Bronchial epithelial cell (primary cell): ENCODE results near the gene ZNF624. TPM values are rescaled to one million over a fixed set of nuclear protein-coding genes. Genes with fewer than 3 reads are reported as not detected.
A peak's percentile ranks its signal among the peaks of the same experiment; 100 is the strongest.

Experiments
- DNase-seq: peaks from one replicate; pipeline ENCODE4 v3.0.0-alpha.2; 2010; ENCODE audit warnings: low read depth
- FAIRE-seq: peaks from 2 replicates; lab custom pipeline; 2011; peaks lifted over from hg19 to GRCh38; lab: Jason Lieb, UNC
- H3K27me3 ChIP-seq: 2 replicates; pipeline ENCODE4 v1.5.1; 2011; ENCODE audit warnings: low read length; ENCODE audit not compliant: control insufficient read depth, insufficient read depth
- H3K36me3 ChIP-seq: 2 replicates; pipeline ENCODE4 v1.5.1; 2011; ENCODE audit warnings: low read length; ENCODE audit not compliant: control insufficient read depth, insufficient read depth
- H3K4me3 ChIP-seq: 2 replicates; pipeline ENCODE4 v1.5.1; 2011; ENCODE audit warnings: mild to moderate bottlenecking, low read depth, low read length, control low read depth
- total RNA-seq: library from RNA; depleted of rRNA; stranded (reverse); fragments of >200 nt; gene quantifications from 2 replicates; pipeline ENCODE4 v1.2.1, GENCODE V29; 2014
- TF ChIP-seq, protein P1 (sequence below): IDR thresholded peaks from 2 replicates; pipeline ENCODE4 v1.5.1; 2011; ENCODE audit warnings: mild to moderate bottlenecking, moderate library complexity, low read length, control low read depth, inconsistent platforms; ENCODE audit not compliant: insufficient read depth, severe bottlenecking

ZNF624 gene
- total RNA-seq, 1 donor from 2014 or later: 5.0 TPM

DNA sequence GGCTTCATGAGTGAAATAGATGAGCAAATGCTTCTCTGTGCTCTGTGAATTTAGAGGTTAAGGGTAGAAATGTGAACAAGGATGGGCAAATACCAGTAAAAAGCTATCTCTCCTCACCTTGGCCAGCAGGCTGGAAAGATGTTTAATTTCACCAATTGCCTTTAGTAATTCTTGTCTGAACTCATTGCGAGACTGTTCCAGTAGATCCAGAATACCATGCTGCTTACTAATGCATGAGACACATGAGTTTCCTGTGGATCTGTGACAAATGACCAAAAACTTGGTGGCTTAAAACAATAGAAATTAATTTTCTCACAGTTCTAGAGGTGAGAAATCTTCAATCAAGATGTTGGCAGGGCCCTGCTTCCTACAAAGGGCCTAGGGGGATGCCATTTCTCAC is 9.3 kb upstream of the ZNF624 start:
- H3K36me3 ChIP-seq: no peaks in the 10 kb centered on the region
- TF ChIP-seq, protein P1, sequence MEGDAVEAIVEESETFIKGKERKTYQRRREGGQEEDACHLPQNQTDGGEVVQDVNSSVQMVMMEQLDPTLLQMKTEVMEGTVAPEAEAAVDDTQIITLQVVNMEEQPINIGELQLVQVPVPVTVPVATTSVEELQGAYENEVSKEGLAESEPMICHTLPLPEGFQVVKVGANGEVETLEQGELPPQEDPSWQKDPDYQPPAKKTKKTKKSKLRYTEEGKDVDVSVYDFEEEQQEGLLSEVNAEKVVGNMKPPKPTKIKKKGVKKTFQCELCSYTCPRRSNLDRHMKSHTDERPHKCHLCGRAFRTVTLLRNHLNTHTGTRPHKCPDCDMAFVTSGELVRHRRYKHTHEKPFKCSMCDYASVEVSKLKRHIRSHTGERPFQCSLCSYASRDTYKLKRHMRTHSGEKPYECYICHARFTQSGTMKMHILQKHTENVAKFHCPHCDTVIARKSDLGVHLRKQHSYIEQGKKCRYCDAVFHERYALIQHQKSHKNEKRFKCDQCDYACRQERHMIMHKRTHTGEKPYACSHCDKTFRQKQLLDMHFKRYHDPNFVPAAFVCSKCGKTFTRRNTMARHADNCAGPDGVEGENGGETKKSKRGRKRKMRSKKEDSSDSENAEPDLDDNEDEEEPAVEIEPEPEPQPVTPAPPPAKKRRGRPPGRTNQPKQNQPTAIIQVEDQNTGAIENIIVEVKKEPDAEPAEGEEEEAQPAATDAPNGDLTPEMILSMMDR: no peak
- FAIRE-seq: peak; percentile 82
- H3K27me3 ChIP-seq: peaks cover 2% of the 10 kb centered on the region
- no peak overlapping the region for H3K4me3 ChIP-seq
- peak; percentile 66 for DNase-seq

DNA sequence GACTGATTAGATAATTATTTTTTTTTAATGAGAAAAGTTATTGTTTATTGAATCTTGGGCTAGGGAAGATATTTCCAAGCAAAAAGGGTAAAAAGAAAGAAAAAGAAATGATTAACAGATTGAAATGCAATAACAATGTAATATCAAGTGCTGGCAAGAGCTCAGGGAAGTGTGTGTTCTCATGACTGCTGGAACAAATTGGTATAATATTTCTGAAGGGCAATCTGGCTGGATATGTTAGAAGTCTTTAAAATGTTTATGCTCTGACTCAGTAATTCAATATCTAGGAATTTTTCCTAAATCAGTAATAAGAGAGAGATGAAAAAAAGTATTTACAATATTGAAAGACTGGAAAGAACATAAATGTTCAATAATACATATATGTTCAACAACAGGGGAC is 7.6 kb upstream of the ZNF624 start:
- no peaks in the 10 kb centered on the region for H3K36me3 ChIP-seq
- FAIRE-seq (no peak), DNase-seq (no peak)
- H3K27me3 ChIP-seq: no peaks in the 10 kb centered on the region
- H3K4me3 ChIP-seq: no peak overlapping the region
- TF ChIP-seq, protein P1: no peak

DNA sequence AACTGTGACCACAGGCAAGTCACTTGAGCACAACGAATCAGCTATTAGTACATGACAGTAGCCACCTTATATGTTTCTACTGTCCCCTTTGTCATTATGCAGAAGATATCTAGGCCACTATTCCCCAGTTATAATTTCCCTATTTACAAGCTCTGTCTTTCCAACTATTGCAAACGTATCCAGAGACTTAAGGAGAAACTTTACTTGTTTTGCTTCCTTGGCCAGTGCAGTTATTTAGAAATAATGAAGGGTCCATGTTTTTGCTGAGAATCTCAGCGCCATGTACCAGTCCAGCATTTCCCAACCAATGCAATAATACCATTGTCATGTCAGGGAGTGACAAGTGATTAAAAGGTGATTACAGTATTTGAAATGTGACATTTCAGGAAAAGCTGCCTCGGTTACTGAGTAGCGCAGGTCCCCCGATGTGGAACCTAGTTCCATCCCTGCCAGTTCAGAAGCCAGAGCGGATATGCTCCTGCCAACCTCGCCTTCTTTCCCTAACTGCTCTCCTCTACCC is 743 bp downstream of the ZNF624 start:
- FAIRE-seq: no peak

DNA sequence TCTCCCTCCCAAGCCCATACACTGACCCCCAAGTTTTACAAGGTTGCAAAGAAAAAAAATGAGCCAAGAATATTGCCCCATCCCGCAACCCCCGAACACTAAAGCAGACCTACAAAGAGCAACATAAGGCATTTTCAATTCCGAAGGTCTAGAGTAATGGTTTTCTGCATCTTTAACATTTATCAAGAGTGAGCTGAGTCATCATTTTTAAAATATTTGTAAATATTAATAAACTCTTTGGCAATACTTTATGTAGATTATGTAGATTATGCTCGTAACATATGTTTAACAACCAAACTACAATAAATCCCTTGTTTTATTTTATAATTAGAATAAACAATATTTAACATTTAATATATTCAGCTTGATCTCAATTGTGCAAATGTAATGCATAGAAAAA is 1.4 kb downstream of the ZNF624 start:
- H3K27me3 ChIP-seq: no peaks in the 10 kb centered on the region
- no peaks in the 10 kb centered on the region for H3K36me3 ChIP-seq
- TF ChIP-seq, protein P1: no peak
- no peak overlapping the region for H3K4me3 ChIP-seq
- FAIRE-seq (no peak), DNase-seq (no peak)

More for the DNA sequence above, 743 bp downstream of the ZNF624 start:
- H3K27me3 ChIP-seq: no peaks in the 10 kb centered on the region
- peak overlapping the region; percentile 64 for H3K4me3 ChIP-seq
- TF ChIP-seq, protein P1: no peak
- H3K36me3 ChIP-seq: no peaks in the 10 kb centered on the region
- DNase-seq: peak; percentile 52

DNA sequence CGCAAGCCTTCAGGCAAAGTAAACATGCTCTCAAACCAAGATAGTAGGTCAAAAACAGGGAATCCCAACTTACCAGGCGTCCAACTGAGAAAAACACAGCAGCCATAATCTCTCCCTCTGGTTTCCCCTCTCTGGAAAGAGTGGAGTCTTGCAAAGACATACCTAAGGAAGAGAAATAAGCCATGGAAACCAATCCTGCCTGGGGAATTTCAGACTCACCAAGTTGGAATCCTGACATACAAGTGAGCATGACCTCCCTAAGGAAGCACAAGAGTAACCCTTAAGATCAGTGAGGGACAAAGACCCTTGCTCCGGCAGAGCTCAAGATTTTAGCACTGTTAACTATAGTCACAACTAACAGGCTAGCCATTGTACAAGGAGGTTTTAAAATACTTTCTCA is 4.1 kb downstream of the ZNF624 start:
- DNase-seq: no peak
- TF ChIP-seq, protein P1: no peak
- no peak overlapping the region for H3K4me3 ChIP-seq

DNA sequence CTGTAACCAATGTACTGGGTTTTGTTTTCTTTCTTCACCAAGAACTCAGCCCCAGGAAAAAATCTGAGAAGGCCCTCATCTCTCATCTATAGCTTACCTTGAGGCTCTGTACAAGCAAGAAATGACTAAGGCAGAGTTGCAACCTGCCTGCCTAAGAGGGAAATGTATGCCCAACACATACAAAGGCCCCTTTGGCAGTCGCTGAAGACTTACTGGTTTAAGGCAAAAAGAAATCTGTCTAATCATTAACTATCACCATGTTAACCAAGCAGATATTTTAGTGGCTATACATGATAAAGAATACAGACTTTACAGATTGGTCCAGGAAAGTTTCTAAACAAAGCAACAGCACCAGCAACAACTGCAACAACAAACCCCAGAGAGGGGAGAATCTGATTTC is 14.2 kb downstream of the ZNF624 start:
- TF ChIP-seq, protein P1: no peak
- FAIRE-seq: no peak
- Histone ChIP-seq H3K27me3 (no peaks in the 10 kb centered on the region), H3K36me3 (no peaks in the 10 kb centered on the region), H3K4me3 (no peak overlapping the region)
- DNase-seq: no peak

More for the DNA sequence above, 4.1 kb downstream of the ZNF624 start:
- Histone ChIP-seq H3K27me3 (no peaks in the 10 kb centered on the region), H3K36me3 (no peaks in the 10 kb centered on the region)
- no peak for FAIRE-seq
